A673 (cell line): ENCODE results near the gene APOBEC2. TPM values are rescaled to one million over a fixed set of nuclear protein-coding genes. Genes with fewer than 3 reads are reported as not detected.
"Not testable (repeated sequence)": the region's sequence is repeated elsewhere in the genome, so short reads cannot be mapped to it uniquely, and the experiment has no call there.

Experiments
- Bru-seq: library from RNA; stranded (reverse); fragments of 400-500 nt; gene quantifications from one replicate; lab custom pipeline; 2021; lab: Mats Ljungman, UMichigan
- BruChase-seq, 2 experiments: library from RNA; stranded (reverse); fragments of 400-500 nt; gene quantifications; one replicate each; lab custom pipeline; 2021; lab: Mats Ljungman, UMichigan
- BruUV-seq: library from RNA; stranded (reverse); fragments of 400-500 nt; replicated peaks from 2 replicates; lab custom pipeline; 2021; lab: Mats Ljungman, UMichigan
- CTCF ChIA-PET: fragments of 300-600 bp; sonication (Branson Sonifier 250); formaldehyde crosslinking; loops from one replicate; lab custom pipeline; 2022; ENCODE audit warnings: antibody characterized with exemption; lab: Charles Lee
- POLR2A ChIA-PET: fragments of 300-600 bp; sonication (Branson Sonifier 250); formaldehyde crosslinking; loops from one replicate; lab custom pipeline; 2022; ENCODE audit warnings: antibody characterized with exemption; ENCODE audit not compliant: low non-redundant PET; lab: Charles Lee
- DNase-seq: peaks from one replicate; pipeline ENCODE4 v3.0.0-alpha.2; 2015; ENCODE audit warnings: low spot score
- H3K27ac ChIP-seq: fragments of 200-600 bp; sonication (generic); 2 replicates; pipeline ENCODE4 v1.5.1; 2016; ENCODE audit warnings: mixed run types, low read depth, mild to moderate bottlenecking, mixed read lengths, antibody characterized with exemption, low read length; ENCODE audit not compliant: poor library complexity, severe bottlenecking
- H3K27me3 ChIP-seq: fragments of 200-600 bp; sonication (generic); replicated peaks from 2 replicates; pipeline ENCODE4 v1.6.1; 2017; ENCODE audit warnings: mixed run types, low read depth, mild to moderate bottlenecking, mixed read lengths, antibody characterized with exemption, low read length; ENCODE audit not compliant: insufficient read depth, poor library complexity
- H3K36me3 ChIP-seq: fragments of 200-600 bp; sonication (generic); 2 replicates; pipeline ENCODE4 v1.6.1; 2016; ENCODE audit warnings: mixed run types, mild to moderate bottlenecking, mixed read lengths, antibody characterized with exemption, low read length; ENCODE audit not compliant: insufficient read depth, poor library complexity, severe bottlenecking
- H3K4me1 ChIP-seq: fragments of 200-600 bp; sonication (generic); 2 replicates; pipeline ENCODE4 v1.6.1; 2017; ENCODE audit warnings: mixed run types, mild to moderate bottlenecking, mixed read lengths, antibody characterized with exemption, low read length; ENCODE audit not compliant: insufficient read depth, poor library complexity, severe bottlenecking
- H3K4me3 ChIP-seq: fragments of 200-600 bp; sonication (generic); 2 replicates; pipeline ENCODE4 v1.5.1; 2016; ENCODE audit warnings: low read depth, mixed run types, mild to moderate bottlenecking, mixed read lengths, low read length; ENCODE audit not compliant: poor library complexity, severe bottlenecking
- H3K9me3 ChIP-seq: fragments of 200-600 bp; sonication (generic); 2 replicates; pipeline ENCODE4 v1.6.1; 2016; ENCODE audit warnings: mixed run types, low read depth, mild to moderate bottlenecking, mixed read lengths, antibody characterized with exemption, low read length; ENCODE audit not compliant: poor library complexity, severe bottlenecking
- EZH2 ChIP-seq: fragments of 200-600 bp; sonication (generic); IDR thresholded peaks from 2 replicates; pipeline ENCODE4 v1.6.1; 2017; ENCODE audit warnings: borderline replicate concordance, low read depth, mild to moderate bottlenecking, mixed read lengths, antibody characterized with exemption, low read length; ENCODE audit not compliant: poor library complexity, severe bottlenecking
- intact Hi-C: fragments of 100-400 bp; cut with micrococcal nuclease; formaldehyde crosslinking; loops from one replicate; pipeline ENCODE4 v1.10.0; 2022; ENCODE audit not compliant: unreplicated experiment
- long read RNA-seq: library from polyadenylated mRNA; stranded (forward); transcript quantifications from one replicate; pipeline ENCODE4 v2.0.0, GENCODE V29; 2022
- total RNA-seq: library from RNA; stranded (reverse); gene quantifications from 2 replicates; pipeline ENCODE4 v1.2.3, GENCODE V29; 2021
- TF ChIP-seq, protein P1 (sequence below): fragments of 300-800, 200-600 bp; sonication (generic); conservative IDR thresholded peaks from 2 replicates; pipeline ENCODE4 v1.5.1; 2017; ENCODE audit warnings: low read depth, mild to moderate bottlenecking, antibody characterized with exemption, low read length, moderate library complexity, mixed read lengths

APOBEC2 gene
- not detected in 2 replicates for total RNA-seq
- Bru-seq, nascent RNA: not detected
- not detected for BruChase-seq, experiment 1, labeled RNA remaining after a 2-hour chase
- not detected for BruChase-seq, experiment 2, labeled RNA remaining after a 6-hour chase
- long read RNA-seq, partial matches to known transcripts: 0 of 1 reads
- long read RNA-seq, other reads (novel, unspliced or antisense): 1 of 1 reads

- H3K27me3 ChIP-seq: no peaks in the 10 kb centered on the region
- H3K9me3 ChIP-seq: no peaks in the 10 kb centered on the region
- no peak within 1 kb of the TSS for H3K27ac ChIP-seq
- DNase-seq: no peak
- CTCF ChIA-PET: no interaction called here
- peaks cover 4% of the 10 kb centered on the region for H3K4me1 ChIP-seq
- H3K36me3 ChIP-seq: no peaks in the 10 kb centered on the region
- TF ChIP-seq EZH2: no peak
- TF ChIP-seq, protein P1, sequence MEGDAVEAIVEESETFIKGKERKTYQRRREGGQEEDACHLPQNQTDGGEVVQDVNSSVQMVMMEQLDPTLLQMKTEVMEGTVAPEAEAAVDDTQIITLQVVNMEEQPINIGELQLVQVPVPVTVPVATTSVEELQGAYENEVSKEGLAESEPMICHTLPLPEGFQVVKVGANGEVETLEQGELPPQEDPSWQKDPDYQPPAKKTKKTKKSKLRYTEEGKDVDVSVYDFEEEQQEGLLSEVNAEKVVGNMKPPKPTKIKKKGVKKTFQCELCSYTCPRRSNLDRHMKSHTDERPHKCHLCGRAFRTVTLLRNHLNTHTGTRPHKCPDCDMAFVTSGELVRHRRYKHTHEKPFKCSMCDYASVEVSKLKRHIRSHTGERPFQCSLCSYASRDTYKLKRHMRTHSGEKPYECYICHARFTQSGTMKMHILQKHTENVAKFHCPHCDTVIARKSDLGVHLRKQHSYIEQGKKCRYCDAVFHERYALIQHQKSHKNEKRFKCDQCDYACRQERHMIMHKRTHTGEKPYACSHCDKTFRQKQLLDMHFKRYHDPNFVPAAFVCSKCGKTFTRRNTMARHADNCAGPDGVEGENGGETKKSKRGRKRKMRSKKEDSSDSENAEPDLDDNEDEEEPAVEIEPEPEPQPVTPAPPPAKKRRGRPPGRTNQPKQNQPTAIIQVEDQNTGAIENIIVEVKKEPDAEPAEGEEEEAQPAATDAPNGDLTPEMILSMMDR: no peak
- POLR2A ChIA-PET: no interaction called here
- intact Hi-C loops: no loop called here
- no peak within 1 kb of the TSS for H3K4me3 ChIP-seq
- no TSS peak for BruUV-seq
Observed at GRCh38 chr6:41053041-41053440, at the start of gene APOBEC2. Gene APOBEC2, plus strand, starts transcription at chr6:41053202. Its CDS starts 146 bp downstream, at chr6:41053348.

GRCh38 chr6:41006217-41006616 lies 46.8 kb upstream of the APOBEC2 start:
- POLR2A ChIA-PET, H3K27ac ChIP-seq, H3K36me3 ChIP-seq, H3K4me1 ChIP-seq, H3K4me3 ChIP-seq, H3K27me3 ChIP-seq, BruUV-seq, CTCF ChIA-PET, H3K9me3 ChIP-seq: not testable (repeated sequence)
- DNase-seq: peak; percentile 64
- intact Hi-C loops: loop anchor here (5.0 to 10.0 kb wide), 2 partner anchors 61 to 309 kb away; no protein-coding TSS in a partner anchor
- TF ChIP-seq, protein P1: peak; percentile 75

- H3K4me1 ChIP-seq, H3K27me3 ChIP-seq, H3K9me3 ChIP-seq, DNase-seq, BruUV-seq, POLR2A ChIA-PET, CTCF ChIA-PET, H3K4me3 ChIP-seq, H3K27ac ChIP-seq, H3K36me3 ChIP-seq: not testable (repeated sequence)
- intact Hi-C loops: loop anchor here (5.0 to 10.0 kb wide), 2 partner anchors 60 to 308 kb away; no protein-coding TSS in a partner anchor
Observed at GRCh38 chr6:41006980-41007379, 46.0 kb upstream of the APOBEC2 start.

DNA sequence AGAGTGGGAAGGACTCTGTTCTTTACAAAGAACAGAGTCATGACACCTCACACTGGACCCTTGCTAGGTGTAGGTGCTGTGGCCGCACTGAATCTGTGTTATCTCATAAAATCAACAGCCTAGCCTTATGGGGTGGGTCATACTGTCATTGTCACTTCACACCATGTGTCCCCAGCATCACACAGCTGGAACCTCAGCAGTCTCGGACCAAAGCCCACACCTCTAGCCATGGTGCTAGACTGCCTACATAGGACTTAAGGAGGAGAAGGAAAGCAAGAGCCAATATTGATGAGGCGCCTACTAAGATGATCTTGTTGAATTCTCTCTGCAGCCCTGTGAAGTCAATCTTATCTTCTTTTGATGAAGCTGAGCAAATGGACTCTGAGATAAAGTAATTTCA lies 45.0 kb upstream of the APOBEC2 start:
- Histone ChIP-seq H3K27ac (no peak overlapping the region), H3K4me1 (no peaks in the 10 kb centered on the region), H3K36me3 (no peaks in the 10 kb centered on the region), H3K27me3 (peaks cover 6% of the 10 kb centered on the region), H3K4me3 (no peak overlapping the region), H3K9me3 (no peaks in the 10 kb centered on the region)
- intact Hi-C loops: loop anchor here (5.0 to 10.0 kb wide), 2 partner anchors 59 to 307 kb away; no protein-coding TSS in a partner anchor
- BruUV-seq: no TSS peak
- TF ChIP-seq EZH2: no peak
- TF ChIP-seq, protein P1: no peak
- CTCF ChIA-PET: no interaction called here
- no peak for DNase-seq
- POLR2A ChIA-PET: interaction anchor here (1.0 kb wide), 1 partner anchor 9 kb away, joined by 3 read pairs; no protein-coding TSS in a partner anchor
